SK-N-SH treated with all-trans-retinoic acid at 6 μM for 48 hours (cell line): ENCODE results near the gene NYAP2.

Experiments used
- ATAC-seq: fragments of 200-7000 bp; cut with Tn5 transposase; 3 replicates; pipeline ENCODE4 v1.9.1; 2020; ENCODE audit warnings: mild to moderate bottlenecking, moderate library complexity
- ARNTL ChIP-seq: fragments of 450-650 bp; formaldehyde crosslinking; IDR thresholded peaks from 2 replicates; pipeline ENCODE4 v1.5.0; 2020; ENCODE audit warnings: low read depth, mild to moderate bottlenecking, moderate library complexity, borderline replicate concordance
- BACH2 ChIP-seq: fragments of 250-450 bp; sonication (Bioruptor Pico); IDR thresholded peaks from 2 replicates; pipeline ENCODE4 v1.9.0; 2021; ENCODE audit warnings: mild to moderate bottlenecking, borderline replicate concordance
- CSDC2 ChIP-seq: fragments of 250-450 bp; sonication (Bioruptor Pico); IDR thresholded peaks from 2 replicates; pipeline ENCODE4 v1.5.0; 2020; ENCODE audit warnings: mild to moderate bottlenecking, moderate library complexity
- ESRRG ChIP-seq: fragments of 250-450 bp; sonication (Bioruptor Pico); IDR thresholded peaks from 2 replicates; pipeline ENCODE4 v1.6.1; 2021; ENCODE audit warnings: mild to moderate bottlenecking
- GLIS3 ChIP-seq: fragments of 250-450 bp; sonication (Bioruptor Pico); IDR thresholded peaks from 2 replicates; pipeline ENCODE4 v1.5.0; 2020; ENCODE audit warnings: mild to moderate bottlenecking, moderate library complexity
- ISL1 ChIP-seq: fragments of 250-450 bp; sonication (Bioruptor Pico); IDR thresholded peaks from 2 replicates; pipeline ENCODE4 v2.1.2; 2022; ENCODE audit warnings: mild to moderate bottlenecking, moderate library complexity
- PPARA ChIP-seq: fragments of 250-450 bp; sonication (Bioruptor Pico); IDR thresholded peaks from 2 replicates; pipeline ENCODE4 v1.5.0; 2020; ENCODE audit warnings: mild to moderate bottlenecking, borderline replicate concordance
- RARB ChIP-seq: fragments of 250-450 bp; sonication (Bioruptor Pico); IDR thresholded peaks from 2 replicates; pipeline ENCODE4 v1.8.0; 2021; ENCODE audit warnings: mild to moderate bottlenecking, moderate library complexity
- SNAI2 ChIP-seq: fragments of 250-450 bp; sonication (Bioruptor Pico); IDR thresholded peaks from 2 replicates; pipeline ENCODE4 v1.5.0; 2020; ENCODE audit warnings: mild to moderate bottlenecking, moderate library complexity
- TCF4 ChIP-seq: fragments of 250-450 bp; sonication (Bioruptor Pico); IDR thresholded peaks from 2 replicates; pipeline ENCODE4 v1.8.0; 2021; ENCODE audit warnings: mild to moderate bottlenecking, moderate library complexity, borderline replicate concordance
- TOX ChIP-seq: fragments of 250-450 bp; sonication (Bioruptor Pico); IDR thresholded peaks from 2 replicates; pipeline ENCODE4 v1.8.0; 2021; ENCODE audit warnings: mild to moderate bottlenecking, moderate library complexity, borderline replicate concordance
- ZC3H10 ChIP-seq: fragments of 250-450 bp; sonication (Bioruptor Pico); IDR thresholded peaks from 2 replicates; pipeline ENCODE4 v1.5.1; 2021; ENCODE audit warnings: mild to moderate bottlenecking, moderate library complexity
- ZFP30 ChIP-seq: fragments of 450-650 bp; formaldehyde crosslinking; IDR thresholded peaks from 2 replicates; pipeline ENCODE4 v1.5.0; 2022; ENCODE audit warnings: mild to moderate bottlenecking, moderate library complexity
- ZNF565 ChIP-seq: fragments of 450-650 bp; formaldehyde crosslinking; conservative IDR thresholded peaks from 2 replicates; pipeline ENCODE4 v1.5.0; 2020; ENCODE audit warnings: low read depth, mild to moderate bottlenecking, moderate library complexity
- ZNF70 ChIP-seq: fragments of 450-650 bp; formaldehyde crosslinking; IDR thresholded peaks from 2 replicates; pipeline ENCODE4 v1.5.0; 2020; ENCODE audit warnings: mild to moderate bottlenecking, moderate library complexity
- ZNF8 ChIP-seq: fragments of 450-650 bp; formaldehyde crosslinking; IDR thresholded peaks from 2 replicates; pipeline ENCODE4 v1.5.0; 2020; ENCODE audit warnings: mild to moderate bottlenecking, moderate library complexity
- TF ChIP-seq, protein P1 (sequence below): fragments of 250-450 bp; sonication (Bioruptor Pico); IDR thresholded peaks from 2 replicates; pipeline ENCODE4 v1.8.0; 2020; ENCODE audit warnings: mild to moderate bottlenecking, moderate library complexity, borderline replicate concordance
- TF ChIP-seq, protein P2 (sequence below): fragments of 250-450 bp; sonication (Bioruptor Pico); IDR thresholded peaks from 2 replicates; pipeline ENCODE4 v1.5.1; 2021; ENCODE audit warnings: mild to moderate bottlenecking, moderate library complexity
- TF ChIP-seq, protein P3 (sequence below): fragments of 250-450 bp; sonication (Bioruptor Pico); IDR thresholded peaks from 2 replicates; pipeline ENCODE4 v1.5.0; 2020; ENCODE audit warnings: mild to moderate bottlenecking, moderate library complexity
- TF ChIP-seq, protein P4 (sequence below): fragments of 250-450 bp; sonication (Bioruptor Pico); IDR thresholded peaks from 2 replicates; pipeline ENCODE4 v1.5.1; 2020; ENCODE audit warnings: low read depth, mild to moderate bottlenecking, moderate library complexity
- TF ChIP-seq, protein P5 (sequence below): fragments of 250-450 bp; sonication (Bioruptor Pico); IDR thresholded peaks from 2 replicates; pipeline ENCODE4 v1.8.0; 2021; ENCODE audit warnings: low read depth, mild to moderate bottlenecking, moderate library complexity, borderline replicate concordance

NYAP2 gene

DNA sequence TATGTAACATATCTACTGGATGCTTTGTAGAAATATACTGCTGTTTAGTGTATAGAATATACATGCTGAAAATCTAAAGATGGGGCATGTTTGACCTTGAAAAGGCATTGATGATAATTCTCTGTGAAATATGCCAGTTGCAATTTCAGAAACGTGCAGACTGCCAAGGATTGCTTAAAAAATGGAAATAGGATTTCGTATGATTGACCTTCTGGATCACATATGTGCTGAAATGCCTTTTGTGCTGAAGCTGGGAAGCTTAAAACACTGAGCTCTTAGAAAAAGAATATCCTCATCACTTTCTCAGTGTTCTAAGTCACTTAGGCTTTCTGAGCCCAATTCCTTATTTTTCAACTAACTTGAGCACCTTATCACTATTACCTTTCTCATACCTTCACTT lies 14.3 kb downstream of the NYAP2 start:
- TF ChIP-seq ESRRG (CRISPR knock-in tag): no peak
- no peak for TF ChIP-seq ZC3H10 (CRISPR knock-in tag)
- no peak for ATAC-seq

DNA sequence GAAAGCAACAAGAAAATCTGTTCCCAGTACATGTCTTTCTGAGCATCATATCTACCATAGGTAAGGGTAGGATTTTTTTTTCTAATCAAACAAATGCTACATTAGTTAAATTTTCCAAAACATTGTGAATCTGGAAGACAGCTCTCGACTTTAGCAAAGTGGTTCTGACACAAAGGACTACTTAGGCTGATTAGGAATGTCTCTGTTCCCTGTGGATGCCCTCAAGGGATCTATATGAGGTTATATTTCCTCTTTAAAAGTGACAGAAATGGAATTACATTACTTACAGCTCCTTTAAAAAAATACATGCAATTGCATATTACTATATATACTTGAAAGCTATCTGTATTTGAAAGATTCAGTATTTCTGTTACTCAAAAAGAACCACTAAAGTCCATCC lies 15.4 kb downstream of the NYAP2 start:
- no peak for TF ChIP-seq ZNF70 (CRISPR knock-in tag)
- 0 out of 2 replicates have a peak, but pooled peaks have one; percentile 15 for TF ChIP-seq TCF4
- ATAC-seq: no peak

DNA sequence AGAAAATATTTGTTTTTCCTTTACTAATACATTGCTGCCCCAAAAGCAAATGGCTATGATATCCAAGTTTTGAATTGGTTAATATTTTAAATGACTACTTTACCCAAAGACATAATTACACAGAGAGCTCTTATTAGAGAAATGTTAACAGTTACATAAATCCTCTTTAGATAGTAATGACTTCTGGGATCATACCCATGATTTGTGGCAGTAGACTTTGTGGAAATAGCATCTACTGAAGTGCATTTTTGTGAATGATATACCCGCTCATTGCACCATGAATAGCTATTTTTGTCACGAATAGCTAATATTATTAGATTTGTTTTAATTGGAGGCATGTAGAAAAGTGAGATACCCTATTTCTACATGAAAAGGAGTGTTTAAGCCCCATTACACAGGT lies 15.8 kb downstream of the NYAP2 start:
- no peak for ATAC-seq
- TF ChIP-seq PPARA (CRISPR knock-in tag) (no peak), TCF4 (no peak), RARB (CRISPR knock-in tag) (no peak), SNAI2 (CRISPR knock-in tag) (no peak), TOX (CRISPR knock-in tag) (no peak), CSDC2 (CRISPR knock-in tag) (no peak), ISL1 (CRISPR knock-in tag) (no peak), ARNTL (CRISPR knock-in tag) (no peak), ZC3H10 (CRISPR knock-in tag) (no peak), ZFP30 (no peak), GLIS3 (CRISPR knock-in tag) (no peak)
- TF ChIP-seq, protein P1, sequence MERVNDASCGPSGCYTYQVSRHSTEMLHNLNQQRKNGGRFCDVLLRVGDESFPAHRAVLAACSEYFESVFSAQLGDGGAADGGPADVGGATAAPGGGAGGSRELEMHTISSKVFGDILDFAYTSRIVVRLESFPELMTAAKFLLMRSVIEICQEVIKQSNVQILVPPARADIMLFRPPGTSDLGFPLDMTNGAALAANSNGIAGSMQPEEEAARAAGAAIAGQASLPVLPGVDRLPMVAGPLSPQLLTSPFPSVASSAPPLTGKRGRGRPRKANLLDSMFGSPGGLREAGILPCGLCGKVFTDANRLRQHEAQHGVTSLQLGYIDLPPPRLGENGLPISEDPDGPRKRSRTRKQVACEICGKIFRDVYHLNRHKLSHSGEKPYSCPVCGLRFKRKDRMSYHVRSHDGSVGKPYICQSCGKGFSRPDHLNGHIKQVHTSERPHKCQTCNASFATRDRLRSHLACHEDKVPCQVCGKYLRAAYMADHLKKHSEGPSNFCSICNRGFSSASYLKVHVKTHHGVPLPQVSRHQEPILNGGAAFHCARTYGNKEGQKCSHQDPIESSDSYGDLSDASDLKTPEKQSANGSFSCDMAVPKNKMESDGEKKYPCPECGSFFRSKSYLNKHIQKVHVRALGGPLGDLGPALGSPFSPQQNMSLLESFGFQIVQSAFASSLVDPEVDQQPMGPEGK (CRISPR knock-in tag): no peak
- TF ChIP-seq, protein P2, sequence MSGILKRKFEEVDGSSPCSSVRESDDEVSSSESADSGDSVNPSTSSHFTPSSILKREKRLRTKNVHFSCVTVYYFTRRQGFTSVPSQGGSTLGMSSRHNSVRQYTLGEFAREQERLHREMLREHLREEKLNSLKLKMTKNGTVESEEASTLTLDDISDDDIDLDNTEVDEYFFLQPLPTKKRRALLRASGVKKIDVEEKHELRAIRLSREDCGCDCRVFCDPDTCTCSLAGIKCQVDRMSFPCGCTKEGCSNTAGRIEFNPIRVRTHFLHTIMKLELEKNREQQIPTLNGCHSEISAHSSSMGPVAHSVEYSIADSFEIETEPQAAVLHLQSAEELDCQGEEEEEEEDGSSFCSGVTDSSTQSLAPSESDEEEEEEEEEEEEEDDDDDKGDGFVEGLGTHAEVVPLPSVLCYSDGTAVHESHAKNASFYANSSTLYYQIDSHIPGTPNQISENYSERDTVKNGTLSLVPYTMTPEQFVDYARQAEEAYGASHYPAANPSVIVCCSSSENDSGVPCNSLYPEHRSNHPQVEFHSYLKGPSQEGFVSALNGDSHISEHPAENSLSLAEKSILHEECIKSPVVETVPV (CRISPR knock-in tag): no peak

DNA sequence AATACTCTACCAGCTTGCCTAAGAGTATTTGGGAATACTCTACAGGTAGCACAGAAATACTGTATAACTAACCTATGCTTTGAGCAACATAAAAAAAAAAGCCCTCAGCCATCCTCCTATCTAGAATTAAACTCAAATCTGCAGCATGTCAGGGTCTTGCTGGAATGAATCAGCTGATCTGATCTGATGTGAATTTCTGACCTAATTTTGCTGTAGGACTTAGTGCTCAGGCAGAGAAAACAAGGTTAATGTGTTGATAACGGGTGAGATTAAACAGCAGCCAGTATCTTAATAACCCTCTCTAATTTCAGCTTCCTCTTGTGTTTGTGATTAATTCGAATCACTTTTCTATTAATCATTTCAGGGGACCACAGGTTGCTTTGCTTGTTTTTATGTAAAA lies 16.3 kb downstream of the NYAP2 start:
- ATAC-seq: no peak
- TF ChIP-seq, protein P3, sequence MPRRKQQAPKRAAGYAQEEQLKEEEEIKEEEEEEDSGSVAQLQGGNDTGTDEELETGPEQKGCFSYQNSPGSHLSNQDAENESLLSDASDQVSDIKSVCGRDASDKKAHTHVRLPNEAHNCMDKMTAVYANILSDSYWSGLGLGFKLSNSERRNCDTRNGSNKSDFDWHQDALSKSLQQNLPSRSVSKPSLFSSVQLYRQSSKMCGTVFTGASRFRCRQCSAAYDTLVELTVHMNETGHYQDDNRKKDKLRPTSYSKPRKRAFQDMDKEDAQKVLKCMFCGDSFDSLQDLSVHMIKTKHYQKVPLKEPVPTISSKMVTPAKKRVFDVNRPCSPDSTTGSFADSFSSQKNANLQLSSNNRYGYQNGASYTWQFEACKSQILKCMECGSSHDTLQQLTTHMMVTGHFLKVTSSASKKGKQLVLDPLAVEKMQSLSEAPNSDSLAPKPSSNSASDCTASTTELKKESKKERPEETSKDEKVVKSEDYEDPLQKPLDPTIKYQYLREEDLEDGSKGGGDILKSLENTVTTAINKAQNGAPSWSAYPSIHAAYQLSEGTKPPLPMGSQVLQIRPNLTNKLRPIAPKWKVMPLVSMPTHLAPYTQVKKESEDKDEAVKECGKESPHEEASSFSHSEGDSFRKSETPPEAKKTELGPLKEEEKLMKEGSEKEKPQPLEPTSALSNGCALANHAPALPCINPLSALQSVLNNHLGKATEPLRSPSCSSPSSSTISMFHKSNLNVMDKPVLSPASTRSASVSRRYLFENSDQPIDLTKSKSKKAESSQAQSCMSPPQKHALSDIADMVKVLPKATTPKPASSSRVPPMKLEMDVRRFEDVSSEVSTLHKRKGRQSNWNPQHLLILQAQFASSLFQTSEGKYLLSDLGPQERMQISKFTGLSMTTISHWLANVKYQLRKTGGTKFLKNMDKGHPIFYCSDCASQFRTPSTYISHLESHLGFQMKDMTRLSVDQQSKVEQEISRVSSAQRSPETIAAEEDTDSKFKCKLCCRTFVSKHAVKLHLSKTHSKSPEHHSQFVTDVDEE (CRISPR knock-in tag): peak; percentile 91
- TF ChIP-seq, protein P2 (CRISPR knock-in tag): 0 out of 2 replicates have a peak, but pooled peaks have one; percentile 15
- TF ChIP-seq GLIS3 (CRISPR knock-in tag): no peak
- TF ChIP-seq ISL1 (CRISPR knock-in tag): peak; percentile 36
- peak; percentile 82 for TF ChIP-seq TCF4
- no peak for TF ChIP-seq TOX (CRISPR knock-in tag)
- TF ChIP-seq ZC3H10 (CRISPR knock-in tag): no peak

DNA sequence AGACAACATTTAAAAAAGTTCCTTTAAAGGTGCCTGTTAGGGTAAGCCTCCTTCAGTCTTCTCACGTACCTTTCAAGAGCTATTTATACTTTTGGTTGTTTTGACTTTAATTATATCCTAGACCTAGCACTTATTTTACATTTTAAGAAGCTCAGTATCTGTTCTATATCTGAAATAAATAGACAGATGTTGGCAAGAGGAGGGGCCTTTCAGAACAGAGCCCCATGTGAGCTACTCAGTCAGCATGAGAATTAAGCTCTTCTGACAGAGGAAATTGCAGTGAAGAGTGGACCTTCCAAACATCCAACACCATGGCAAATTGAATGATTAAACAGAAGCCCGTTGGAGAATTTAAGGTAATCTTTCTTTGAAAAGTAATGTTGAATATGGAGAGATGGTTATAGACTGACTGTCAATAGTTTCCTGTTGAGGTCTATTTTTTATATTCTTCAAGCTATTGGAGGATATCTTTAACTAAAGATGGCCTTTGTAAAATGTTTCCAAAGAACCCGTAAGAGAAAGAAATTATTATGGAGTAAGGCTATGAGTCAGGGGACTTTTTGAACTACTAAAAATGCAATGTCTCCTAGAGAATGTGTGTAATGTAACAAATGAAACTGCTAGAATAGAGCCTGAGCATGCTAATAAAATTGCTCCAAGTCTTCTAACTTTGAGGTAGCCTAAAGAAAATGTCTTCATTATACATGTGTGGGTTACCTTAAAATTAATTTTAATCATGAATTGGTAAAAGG lies 17.3 kb downstream of the NYAP2 start:
- ATAC-seq: no peak
- TF ChIP-seq, protein P4, sequence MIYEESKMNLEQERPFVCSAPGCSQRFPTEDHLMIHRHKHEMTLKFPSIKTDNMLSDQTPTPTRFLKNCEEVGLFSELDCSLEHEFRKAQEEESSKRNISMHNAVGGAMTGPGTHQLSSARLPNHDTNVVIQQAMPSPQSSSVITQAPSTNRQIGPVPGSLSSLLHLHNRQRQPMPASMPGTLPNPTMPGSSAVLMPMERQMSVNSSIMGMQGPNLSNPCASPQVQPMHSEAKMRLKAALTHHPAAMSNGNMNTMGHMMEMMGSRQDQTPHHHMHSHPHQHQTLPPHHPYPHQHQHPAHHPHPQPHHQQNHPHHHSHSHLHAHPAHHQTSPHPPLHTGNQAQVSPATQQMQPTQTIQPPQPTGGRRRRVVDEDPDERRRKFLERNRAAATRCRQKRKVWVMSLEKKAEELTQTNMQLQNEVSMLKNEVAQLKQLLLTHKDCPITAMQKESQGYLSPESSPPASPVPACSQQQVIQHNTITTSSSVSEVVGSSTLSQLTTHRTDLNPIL (CRISPR knock-in tag): no peak
- TF ChIP-seq TOX (CRISPR knock-in tag) (no peak), ZNF565 (CRISPR knock-in tag) (no peak), BACH2 (CRISPR knock-in tag) (no peak), ZNF8 (CRISPR knock-in tag) (no peak), RARB (CRISPR knock-in tag) (no peak), ESRRG (CRISPR knock-in tag) (no peak), PPARA (CRISPR knock-in tag) (no peak), ZNF70 (CRISPR knock-in tag) (no peak), ZC3H10 (CRISPR knock-in tag) (no peak)
- TF ChIP-seq, protein P5, sequence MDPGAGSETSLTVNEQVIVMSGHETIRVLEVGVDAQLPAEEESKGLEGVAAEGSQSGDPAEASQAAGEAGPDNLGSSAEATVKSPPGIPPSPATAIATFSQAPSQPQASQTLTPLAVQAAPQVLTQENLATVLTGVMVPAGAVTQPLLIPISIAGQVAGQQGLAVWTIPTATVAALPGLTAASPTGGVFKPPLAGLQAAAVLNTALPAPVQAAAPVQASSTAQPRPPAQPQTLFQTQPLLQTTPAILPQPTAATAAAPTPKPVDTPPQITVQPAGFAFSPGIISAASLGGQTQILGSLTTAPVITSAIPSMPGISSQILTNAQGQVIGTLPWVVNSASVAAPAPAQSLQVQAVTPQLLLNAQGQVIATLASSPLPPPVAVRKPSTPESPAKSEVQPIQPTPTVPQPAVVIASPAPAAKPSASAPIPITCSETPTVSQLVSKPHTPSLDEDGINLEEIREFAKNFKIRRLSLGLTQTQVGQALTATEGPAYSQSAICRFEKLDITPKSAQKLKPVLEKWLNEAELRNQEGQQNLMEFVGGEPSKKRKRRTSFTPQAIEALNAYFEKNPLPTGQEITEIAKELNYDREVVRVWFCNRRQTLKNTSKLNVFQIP (CRISPR knock-in tag): no peak
- TF ChIP-seq, protein P2 (CRISPR knock-in tag): no peak
